HEK293 (cell line): ENCODE measurements around the gene AGAP1.

ENCODE experiments used
- CTCF ChIA-PET: fragments of 350-600 bp; formaldehyde crosslinking; extraction: SDS; loops from one replicate; lab custom pipeline; 2021; ENCODE audit warnings: antibody characterized with exemption; lab: Yijun Ruan, JAX
- POLR2A ChIA-PET: fragments of 300-600 bp; formaldehyde crosslinking; extraction: SDS; loops from one replicate; lab custom pipeline; 2020; ENCODE audit warnings: antibody characterized with exemption, inconsistent platforms; lab: Yijun Ruan, JAX
- H3K27ac ChIP-seq: fragments of 200-500 bp; sonication (Bioruptor generic); 2 replicates; pipeline ENCODE4 v1.5.1; 2014; ENCODE audit warnings: low read depth, low read length, control low read depth, inconsistent platforms; ENCODE audit errors: extremely low read depth
- H3K36me3 ChIP-seq, 2 experiments: fragments of 200-500 bp in 1 of 2; sonication (Bioruptor generic) in 1 of 2; 1 replicate in 1 of 2; 2 replicates in 1 of 2; pipeline ENCODE4 v1.5.1; 2014 to 2017; ENCODE audit warnings: inconsistent platforms in 2 of 2, low read length in 2 of 2; ENCODE audit not compliant: control insufficient read depth in 2 of 2, insufficient read depth in 1 of 2
- H3K4me1 ChIP-seq: fragments of 200-500 bp; sonication (Bioruptor generic); 2 replicates; pipeline ENCODE4 v1.5.1; 2014; ENCODE audit warnings: mild to moderate bottlenecking, low read length, inconsistent platforms; ENCODE audit not compliant: control insufficient read depth, insufficient read depth
- H3K4me3 ChIP-seq: 2 replicates; pipeline ENCODE4 v1.5.1; 2011; ENCODE audit warnings: low read depth, mild to moderate bottlenecking, control low read depth, low read length, moderate library complexity
- H3K9me3 ChIP-seq: fragments of 200-500 bp; sonication (Bioruptor generic); 2 replicates; pipeline ENCODE4 v1.5.1; 2014; ENCODE audit warnings: low read depth, low read length, inconsistent platforms; ENCODE audit not compliant: control insufficient read depth, insufficient read depth
- ATF2 ChIP-seq: fragments of 450-650 bp; formaldehyde crosslinking; IDR thresholded peaks from 2 replicates; pipeline ENCODE4 v1.5.1; 2016; ENCODE audit warnings: missing biosample characterization, missing genetic modification characterization, low read depth
- GLI2 ChIP-seq: fragments of 450-650 bp; formaldehyde crosslinking; IDR thresholded peaks from 2 replicates; pipeline ENCODE4; 2017; ENCODE audit warnings: missing biosample characterization, missing genetic modification characterization, low read depth, borderline replicate concordance
- KLF1 ChIP-seq: fragments of 450-650 bp; formaldehyde crosslinking; IDR thresholded peaks from 2 replicates; pipeline ENCODE4 v1.5.1; 2016; ENCODE audit warnings: missing biosample characterization, missing genetic modification characterization
- KLF16 ChIP-seq: fragments of 450-650 bp; formaldehyde crosslinking; IDR thresholded peaks from 2 replicates; pipeline ENCODE4 v1.5.1; 2017; ENCODE audit warnings: missing biosample characterization, missing genetic modification characterization
- PRDM10 ChIP-seq: fragments of 450-650 bp; formaldehyde crosslinking; IDR thresholded peaks from 2 replicates; pipeline ENCODE4 v1.5.1; 2016; ENCODE audit warnings: missing biosample characterization, missing genetic modification characterization
- REPIN1 ChIP-seq: fragments of 450-650 bp; formaldehyde crosslinking; IDR thresholded peaks from 2 replicates; pipeline ENCODE4 v1.5.1; 2017; ENCODE audit warnings: missing biosample characterization, missing genetic modification characterization, low read depth
- SP2 ChIP-seq: fragments of 450-650 bp; formaldehyde crosslinking; IDR thresholded peaks from 2 replicates; pipeline ENCODE4 v1.5.1; 2016; ENCODE audit warnings: missing biosample characterization, missing genetic modification characterization
- ZBTB8A ChIP-seq: fragments of 450-650 bp; formaldehyde crosslinking; IDR thresholded peaks from 2 replicates; pipeline ENCODE4 v1.5.1; 2016; ENCODE audit warnings: missing biosample characterization, missing genetic modification characterization
- ZFP69B ChIP-seq: fragments of 450-650 bp; formaldehyde crosslinking; IDR thresholded peaks from 2 replicates; pipeline ENCODE4 v1.5.1; 2016; ENCODE audit warnings: missing biosample characterization, missing genetic modification characterization
- ZNF10 ChIP-seq: fragments of 450-650 bp; formaldehyde crosslinking; IDR thresholded peaks from 2 replicates; pipeline ENCODE4 v1.5.1; 2017; ENCODE audit warnings: missing biosample characterization, missing genetic modification characterization
- ZNF121 ChIP-seq: fragments of 450-650 bp; formaldehyde crosslinking; IDR thresholded peaks from 2 replicates; pipeline ENCODE4 v1.5.1; 2016; ENCODE audit warnings: missing biosample characterization, missing genetic modification characterization
- ZNF146 ChIP-seq: fragments of 450-650 bp; formaldehyde crosslinking; IDR thresholded peaks from 2 replicates; pipeline ENCODE4 v1.5.1; 2016; ENCODE audit warnings: missing biosample characterization, missing genetic modification characterization
- ZNF148 ChIP-seq: fragments of 450-650 bp; formaldehyde crosslinking; IDR thresholded peaks from 2 replicates; pipeline ENCODE4 v1.5.0; 2017; ENCODE audit warnings: missing biosample characterization, missing genetic modification characterization, borderline replicate concordance
- ZNF211 ChIP-seq: fragments of 450-650 bp; formaldehyde crosslinking; IDR thresholded peaks from 2 replicates; pipeline ENCODE4 v1.5.1; 2016; ENCODE audit warnings: low read depth, missing biosample characterization, missing genetic modification characterization
- ZNF214 ChIP-seq: fragments of 450-650 bp; formaldehyde crosslinking; IDR thresholded peaks from 2 replicates; pipeline ENCODE4 v1.5.1; 2017; ENCODE audit warnings: missing biosample characterization, mild to moderate bottlenecking, missing genetic modification characterization, borderline replicate concordance
- ZNF248 ChIP-seq: fragments of 450-650 bp; formaldehyde crosslinking; IDR thresholded peaks from 2 replicates; pipeline ENCODE4 v1.5.1; 2017; ENCODE audit warnings: missing biosample characterization, missing genetic modification characterization
- ZNF266 ChIP-seq: fragments of 450-650 bp; formaldehyde crosslinking; IDR thresholded peaks from 2 replicates; pipeline ENCODE4 v1.5.1; 2016; ENCODE audit warnings: missing biosample characterization, missing genetic modification characterization, low read depth
- ZNF37A ChIP-seq: fragments of 450-650 bp; IDR thresholded peaks from 2 replicates; pipeline ENCODE4 v1.5.1; 2018; ENCODE audit warnings: missing biosample characterization, missing genetic modification characterization
- ZNF398 ChIP-seq: fragments of 450-650 bp; formaldehyde crosslinking; IDR thresholded peaks from 2 replicates; pipeline ENCODE4 v1.5.1; 2017; ENCODE audit warnings: missing biosample characterization, missing genetic modification characterization
- ZNF510 ChIP-seq: fragments of 450-650 bp; formaldehyde crosslinking; IDR thresholded peaks from 2 replicates; pipeline ENCODE4 v1.5.1; 2018; ENCODE audit warnings: mild to moderate bottlenecking, missing genetic modification characterization, missing biosample characterization; ENCODE audit not compliant: insufficient replicate concordance
- ZNF548 ChIP-seq: fragments of 450-650 bp; formaldehyde crosslinking; IDR thresholded peaks from 2 replicates; pipeline ENCODE4 v1.5.1; 2016; ENCODE audit warnings: missing biosample characterization, missing genetic modification characterization
- ZNF664 ChIP-seq: fragments of 450-650 bp; formaldehyde crosslinking; IDR thresholded peaks from 2 replicates; pipeline ENCODE4 v1.5.1; 2016; ENCODE audit warnings: missing biosample characterization, missing genetic modification characterization
- ZNF701 ChIP-seq: fragments of 450-650 bp; formaldehyde crosslinking; IDR thresholded peaks from 2 replicates; pipeline ENCODE4 v1.5.1; 2016; ENCODE audit warnings: missing biosample characterization, missing genetic modification characterization
- ZNF830 ChIP-seq: fragments of 450-650 bp; IDR thresholded peaks from 2 replicates; pipeline ENCODE4 v1.5.0; 2018; ENCODE audit warnings: missing biosample characterization, missing genetic modification characterization, low read depth, mild to moderate bottlenecking, moderate library complexity
- ZNF837 ChIP-seq: fragments of 450-650 bp; formaldehyde crosslinking; IDR thresholded peaks from 2 replicates; pipeline ENCODE4 v1.5.1; 2016; ENCODE audit warnings: missing biosample characterization, missing genetic modification characterization

Gene AGAP1

GRCh38 chr2:236019434-236019833 lies 525.6 kb downstream of the AGAP1 start (continued):
- TF ChIP-seq PRDM10 (tag by site-specific recombination) (no peak), ZNF214 (no peak), ZBTB8A (tag by site-specific recombination) (no peak), ZNF121 (tag by site-specific recombination) (no peak), KLF1 (no peak), GLI2 (tag by site-specific recombination) (no peak)

- TF ChIP-seq ZNF664 (tag by site-specific recombination) (no peak), ZNF266 (tag by site-specific recombination) (no peak), ZNF398 (tag by site-specific recombination) (no peak), ZNF548 (tag by site-specific recombination) (no peak), REPIN1 (tag by site-specific recombination) (no peak), ZNF510 (tag by site-specific recombination) (no peak), ZNF701 (tag by site-specific recombination) (no peak), ATF2 (tag by site-specific recombination) (no peak), KLF16 (tag by site-specific recombination) (no peak)
- CTCF ChIA-PET, result interaction anchor here (0.6 to 0.7 kb wide), 2 partner anchors 24 to 55 kb away, joined by 5 read pairs; no protein-coding TSS in a partner anchor
- Histone ChIP-seq H3K27ac (no peak overlapping the region), H3K36me3 (no peaks in the 10 kb centered on the region), H3K4me1 (no peaks in the 10 kb centered on the region), H3K4me3 (no peak overlapping the region), H3K9me3 (no peaks in the 10 kb centered on the region)
- POLR2A ChIA-PET, result no interaction called here
These were observed 527.7 kb downstream of the AGAP1 start for GRCh38 chr2:236021499-236022057.

GRCh38 chr2:236022128-236022527 lies 528.3 kb downstream of the AGAP1 start:
- POLR2A ChIA-PET, result no interaction called here
- CTCF ChIA-PET, result interaction anchor here (0.6 kb wide), 1 partner anchor 56 kb away, joined by 5 read pairs; no protein-coding TSS in a partner anchor
- no peak overlapping the region for H3K4me3 ChIP-seq
- H3K27ac ChIP-seq, result no peak overlapping the region
- no peaks in the 10 kb centered on the region for H3K4me1 ChIP-seq
- H3K36me3 ChIP-seq, result no peaks in the 10 kb centered on the region
- no peaks in the 10 kb centered on the region for H3K9me3 ChIP-seq
- TF ChIP-seq ZFP69B (tag by site-specific recombination), result no peak
- no peak for TF ChIP-seq ZNF146 (tag by site-specific recombination)
- no peak for TF ChIP-seq ZNF10 (tag by site-specific recombination)
- TF ChIP-seq ZNF248, result no peak
- TF ChIP-seq ZNF148 (tag by site-specific recombination), result no peak
- TF ChIP-seq ZNF837 (tag by site-specific recombination), result no peak
- no peak for TF ChIP-seq SP2 (tag by site-specific recombination)
- TF ChIP-seq ZNF37A, result no peak
- TF ChIP-seq ZNF266 (tag by site-specific recombination), result no peak
- TF ChIP-seq ZNF830 (tag by site-specific recombination), result no peak
- TF ChIP-seq ZNF211, result no peak
